Measurements from ENCODE around the gene CIRBP.
A peak's percentile ranks its signal among the peaks of the same experiment; 100 is the strongest.

The CIRBP gene

GRCh38 chr19:1256646-1257474, 12.3 kb upstream of the CIRBP start:
- no peak for DNase-seq

- no peak for DNase-seq
Measured at GRCh38 chr19:1257475-1258162, 11.5 kb upstream of the CIRBP start.

GRCh38 chr19:1258163-1258492, 11.0 kb upstream of the CIRBP start:
- DNase-seq, result no peak

- DNase-seq, result no peak
Measured at GRCh38 chr19:1258707-1259205, 10.4 kb upstream of the CIRBP start.

GRCh38 chr19:1259206-1259875, 9.8 kb upstream of the CIRBP start:
- no peak for DNase-seq

- no peak for DNase-seq
Measured at GRCh38 chr19:1259876-1260748, 9.0 kb upstream of the CIRBP start.

GRCh38 chr19:1260749-1261537, 8.2 kb upstream of the CIRBP start:
- DNase-seq, result peak; percentile 77

GRCh38 chr19:1261538-1261797, 7.7 kb upstream of the CIRBP start:
- DNase-seq, result no peak

GRCh38 chr19:1261798-1262622, 7.1 kb upstream of the CIRBP start:
- DNase-seq, result no peak

- DNase-seq, result no peak
Measured at GRCh38 chr19:1262623-1263123, 6.5 kb upstream of the CIRBP start.

GRCh38 chr19:1263188-1263587, 5.9 kb upstream of the CIRBP start:
- DNase-seq, result no peak

GRCh38 chr19:1264801-1265614, 4.1 kb upstream of the CIRBP start:
- no peak for DNase-seq

GRCh38 chr19:1265615-1266128, 3.5 kb upstream of the CIRBP start:
- DNase-seq, result no peak

- DNase-seq, result no peak
Measured at GRCh38 chr19:1266129-1266915, 2.8 kb upstream of the CIRBP start.

GRCh38 chr19:1266916-1267476, 2.1 kb upstream of the CIRBP start:
- no peak for DNase-seq

- DNase-seq, result no peak
Measured at GRCh38 chr19:1267477-1268225, 1.5 kb upstream of the CIRBP start.

- DNase-seq, result no peak
Measured at GRCh38 chr19:1268226-1269064, 687 bp upstream of the CIRBP start.
